ENCODE measurements around the gene MRPS12. TPM values are rescaled to one million over a fixed set of nuclear protein-coding genes. Genes with fewer than 3 reads are reported as not detected.

The MRPS12 gene
- total RNA-seq, 1 experiment from 2014 or later = 88.0 TPM

- Mint-ChIP-seq H3K27ac (peak overlapping the region; percentile 31; the same call in 1 of the 2 replicates), H3K27me3 (ENCODE audit: low read depth) (no peaks in the 10 kb centered on the region), H3K4me1 (peaks cover 10% of the 10 kb centered on the region), H3K9me3 (peaks cover 7% of the 10 kb centered on the region), H3K4me3 (peak overlapping the region; percentile 82; the same call in 1 of the 2 replicates), H3K36me3 (peaks cover 51% of the 10 kb centered on the region)
- TF ChIP-seq SOX15 (CRISPR knock-in tag; IDR thresholded peaks at IDR 0.05) = no peak
- no peak for TF ChIP-seq ELF4 (CRISPR knock-in tag; IDR thresholded peaks at IDR 0.05; ENCODE audit: low read depth)
- no peak for TF ChIP-seq EMX1 (CRISPR knock-in tag; IDR thresholded peaks at IDR 0.05)
- TF ChIP-seq ZNF512 (CRISPR knock-in tag; IDR thresholded peaks at IDR 0.05; ENCODE audit: borderline replicate concordance) = no peak
- TF ChIP-seq ZNF263 (CRISPR knock-in tag; IDR thresholded peaks at IDR 0.05; ENCODE audit: low read depth) = no peak
- TF ChIP-seq PREB (CRISPR knock-in tag; IDR thresholded peaks at IDR 0.05; ENCODE audit: borderline replicate concordance) = no peak
- ATAC-seq (no peak), DNase-seq (ENCODE audit: low spot score) (no peak)
- ChIA-PET CTCF (interaction anchor here (0.6 to 2.5 kb wide), 4 partner anchors 29 to 198 kb away, joined by 3 to 14 read pairs (median 3); partner anchors contain the start of genes NFKBIB and SIRT2), POLR2A (no interaction called here)
These were observed 2.2 kb upstream of the MRPS12 start for GRCh38 chr19:38928391-38929001.

GRCh38 chr19:38929929-38930775, 592 bp upstream of the MRPS12 start, which contains the start of gene SARS2:
Gene SARS2, minus strand, starts transcription at chr19:38930763. Its CDS starts 27 bp downstream, at chr19:38930736.
- peak; percentile 55 for ATAC-seq
- Mint-ChIP-seq H3K4me1 (peaks cover 10% of the 10 kb centered on the region), H3K27me3 (ENCODE audit: low read depth) (peaks cover 4% of the 10 kb centered on the region; the same call in 1 of the 2 replicates), H3K9me3 (peaks cover 16% of the 10 kb centered on the region), H3K4me3 (peak within 1 kb of the TSS; percentile 82), H3K27ac (peak within 1 kb of the TSS; percentile 98), H3K36me3 (peaks cover 51% of the 10 kb centered on the region)
- TF ChIP-seq CTCF (IDR thresholded peaks at IDR 0.05) (peak; percentile 86; the same call in 1 of the 2 replicates), ETV6 (CRISPR knock-in tag; IDR thresholded peaks at IDR 0.05) (0 out of 2 replicates have a peak, but pooled peaks have one; percentile 43), ZNF232 (CRISPR knock-in tag; IDR thresholded peaks at IDR 0.05) (0 out of 2 replicates have a peak, but pooled peaks have one; percentile 14), E2F5 (CRISPR knock-in tag; IDR thresholded peaks at IDR 0.05) (0 out of 2 replicates have a peak, but pooled peaks have one; percentile 42), ESRRA (CRISPR knock-in tag; IDR thresholded peaks at IDR 0.05; ENCODE audit: borderline replicate concordance) (no peak), GABPB1 (CRISPR knock-in tag; IDR thresholded peaks at IDR 0.05) (peak; percentile 16; the same call in 1 of the 2 replicates), HMGXB4 (CRISPR knock-in tag; IDR thresholded peaks at IDR 0.05) (peak; percentile 34; the same call in 1 of the 2 replicates), JAZF1 (CRISPR knock-in tag; IDR thresholded peaks at IDR 0.05) (no peak), CREM (CRISPR knock-in tag; IDR thresholded peaks at IDR 0.05) (no peak), RELA (CRISPR knock-in tag; IDR thresholded peaks at IDR 0.05; ENCODE audit: borderline replicate concordance) (no peak)
- CTCF ChIA-PET = interaction anchor here (0.5 to 4.5 kb wide), 74 partner anchors 8 to 543 kb away, joined by 3 to 32 read pairs (median 5); partner anchors contain the start of genes ACTN4, CAPN12, CCER2 and ECH1
- POLR2A ChIA-PET = interaction anchor here (0.5 to 1.4 kb wide), 7 partner anchors 9 to 478 kb away, joined by 3 to 8 read pairs (median 4); partner anchors contain the start of genes CAPN12 and FBXO17
- DNase-seq (ENCODE audit: low spot score) = peak; percentile 94

Measured in WTC11 (cell line).